H1 (cell line): Measurements from ENCODE around the gene CYSRT1. TPM values are rescaled to one million over a fixed set of nuclear protein-coding genes. Genes with fewer than 3 reads are reported as not detected.

Experiments used
- CBX5 ChIP-seq: fragments of 300-800, 300-1000 bp; sonication (generic); IDR thresholded peaks from 2 replicates; pipeline ENCODE4 v1.7.1; 2016; ENCODE audit warnings: antibody characterized with exemption, low read length, low read depth
- JUND ChIP-seq: IDR thresholded peaks from 2 replicates; pipeline ENCODE4 v1.6.1; 2011; ENCODE audit warnings: mild to moderate bottlenecking, improper control_type of control experiment, low read length
- RAD21 ChIP-seq, 2 experiments: IDR thresholded peaks in 1 of 2; conservative IDR thresholded peaks in 1 of 2; 2 replicates each; pipeline ENCODE4 v1.6.1; 2011; ENCODE audit warnings: low read depth in 2 of 2, low read length in 2 of 2, improper control_type of control experiment in 1 of 2, inconsistent platforms in 1 of 2, mild to moderate bottlenecking in 1 of 2, moderate library complexity in 1 of 2
- SP4 ChIP-seq: IDR thresholded peaks from 2 replicates; pipeline ENCODE4 v1.6.1; 2012; ENCODE audit warnings: low read length, inconsistent platforms
- polyA plus RNA-seq, 7 experiments: library from polyadenylated mRNA; depleted of rRNA in 3 of 7; stranded (reverse) in 5 of 7; unstranded in 2 of 7; fragments of >200 nt in 5 of 7; fragments of 200-250 nt in 2 of 7; gene quantifications; 1 replicate in 5 of 7; 2 replicates in 1 of 7; 4 replicates in 1 of 7; pipeline versions ENCODE4 v1.2.1 to v1.2.3, GENCODE V29; 2011 to 2013; ENCODE audit warnings: missing spikeins in 2 of 7, mixed read lengths in 2 of 7
- total RNA-seq: library from RNA; stranded (reverse); fragmentation: NEBNext Ultra II Directional; extraction: Animal tissue kit (Norgen Biotek cat#: 25700); gene quantifications from 2 replicates; pipeline ENCODE4 v1.2.1, GENCODE V29; 2021

CYSRT1 gene
- total and polyA plus RNA-seq, 2 of the 8 experiments (the other 6 are each of a cell fraction or from before 2014, with no cell fraction given): 1.0 to 6.5 TPM

- TF ChIP-seq RAD21 (IDR thresholded peaks at IDR 0.05 in 1 of 2, conservative IDR thresholded peaks at IDR 0.05 in 1 of 2; ENCODE audit: low read depth in 2 of 2, low read length in 2 of 2) (no peak), SP4 (no peak), CBX5 (no peak), JUND (no peak)
Measured at GRCh38 chr9:137273611-137274320, 48.8 kb downstream of the CYSRT1 start (continued).
